Daoy (cell line): ENCODE results near the gene ANKRA2. TPM values are rescaled to one million over a fixed set of nuclear protein-coding genes. Genes with fewer than 3 reads are reported as not detected.

Source experiments
- total RNA-seq: library from RNA; depleted of rRNA; stranded (reverse); fragments of >200 nt; shearing (Covaris generic); gene quantifications from 2 replicates; pipeline ENCODE4 v1.2.3, GENCODE V29; 2014; rRNA removed

ANKRA2 gene
- total RNA-seq, 1 experiment from 2014 or later = 10.2 TPM

Other genes starting within 250 kb of the ANKRA2 start
- 21.9 and 62.3 TPM in 2 replicates for gene FOXD1, start 116.9 kb downstream of the ANKRA2 start, total RNA-seq
- gene BTF3, start 67.2 kb downstream of the ANKRA2 start, total RNA-seq = 680 and 912 TPM in 2 replicates
- gene UTP15, start 104 bp upstream of the ANKRA2 start, total RNA-seq = 31.7 and 60.3 TPM in 2 replicates
- gene ARHGEF28, start 60.6 kb upstream of the ANKRA2 start, total RNA-seq = 0.65 and 3.9 TPM in 2 replicates